NCI-H2196 treated with DMSO at 0.1 percent for 48 hours (cell line): ENCODE data around the gene TTN.

Source experiments
- DNase-seq: peaks from one replicate; lab custom pipeline; 2025; ENCODE audit not compliant: unreplicated experiment; lab: John Stamatoyannopoulos, UW

TTN gene

DNA sequence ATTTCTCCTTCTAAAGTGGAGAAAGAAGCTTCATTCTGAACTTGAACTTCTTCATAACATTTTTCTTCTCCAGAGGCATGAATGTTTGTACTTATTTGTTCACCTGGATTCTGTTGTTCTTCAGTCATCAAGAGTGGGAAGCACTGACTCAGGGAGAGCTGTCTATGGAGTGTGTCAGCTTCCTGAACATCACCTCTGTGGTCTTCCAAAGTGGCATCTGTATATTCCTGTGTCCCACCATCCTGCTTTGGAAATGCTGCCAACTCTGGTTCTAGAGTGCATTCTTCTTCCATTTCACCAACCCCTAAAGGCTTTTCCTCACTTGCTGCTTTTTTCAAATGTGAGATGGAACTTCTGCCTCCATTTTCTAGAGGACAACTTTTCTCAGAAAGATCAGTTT is 59.5 kb downstream of the TTN start:
- DNase-seq = no peak

DNA sequence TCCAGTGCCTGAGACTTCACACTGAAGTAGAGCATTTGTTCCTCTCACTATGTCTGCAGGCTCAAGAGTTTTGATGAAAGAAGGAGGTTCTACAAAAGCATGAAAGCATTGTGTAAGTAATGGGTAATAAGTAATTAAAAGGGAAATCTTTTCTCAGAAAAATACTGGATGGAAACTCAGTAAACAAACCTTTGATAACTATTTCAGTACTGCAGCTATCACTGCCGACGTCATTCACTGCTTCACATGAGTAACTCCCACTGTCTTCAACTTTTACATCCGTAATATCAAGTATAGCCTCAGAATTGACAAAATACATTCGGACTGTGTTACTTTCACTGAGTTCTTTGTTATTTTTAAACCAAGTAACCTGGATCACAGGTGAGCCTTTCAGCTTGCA is 72.7 kb downstream of the TTN start:
- no peak for DNase-seq

DNA sequence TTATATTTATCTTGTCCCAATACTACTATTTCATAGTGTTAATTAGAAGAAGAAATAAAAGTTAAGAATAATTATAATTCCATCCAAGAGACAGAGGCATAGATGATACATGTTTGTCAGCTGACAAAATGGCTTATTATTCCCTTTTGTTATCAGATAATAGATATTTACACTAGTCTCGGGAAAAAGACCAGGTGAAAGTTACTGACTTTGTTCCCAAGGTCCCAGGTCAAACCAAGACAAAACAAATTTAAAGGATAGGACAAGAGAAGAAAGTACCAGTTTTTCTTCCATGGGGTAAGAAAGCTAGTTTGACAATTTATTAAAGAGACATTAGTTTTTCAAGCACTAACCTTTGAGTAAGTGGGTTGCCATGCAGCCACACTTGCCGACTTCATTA is 73.2 kb downstream of the TTN start:
- DNase-seq = no peak

DNA sequence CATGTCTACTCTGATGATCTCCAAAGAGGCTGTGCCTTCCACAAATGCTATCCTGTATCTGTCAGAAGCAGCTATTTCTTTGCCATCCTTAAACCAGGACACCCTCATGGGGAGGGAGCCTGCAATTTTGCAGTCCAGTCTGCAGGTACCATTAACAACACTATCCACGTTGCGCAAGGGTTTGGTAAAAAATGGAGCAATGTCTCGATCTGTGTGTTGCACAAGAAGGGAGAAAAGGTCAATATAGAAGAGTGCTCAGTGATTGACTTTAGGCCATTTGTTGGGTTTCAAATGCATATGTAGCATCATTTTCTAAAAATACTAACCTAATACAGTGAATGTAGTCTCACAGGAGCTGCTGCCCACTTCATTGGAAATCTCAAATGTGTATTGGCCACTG is 74.3 kb downstream of the TTN start:
- no peak for DNase-seq

DNA sequence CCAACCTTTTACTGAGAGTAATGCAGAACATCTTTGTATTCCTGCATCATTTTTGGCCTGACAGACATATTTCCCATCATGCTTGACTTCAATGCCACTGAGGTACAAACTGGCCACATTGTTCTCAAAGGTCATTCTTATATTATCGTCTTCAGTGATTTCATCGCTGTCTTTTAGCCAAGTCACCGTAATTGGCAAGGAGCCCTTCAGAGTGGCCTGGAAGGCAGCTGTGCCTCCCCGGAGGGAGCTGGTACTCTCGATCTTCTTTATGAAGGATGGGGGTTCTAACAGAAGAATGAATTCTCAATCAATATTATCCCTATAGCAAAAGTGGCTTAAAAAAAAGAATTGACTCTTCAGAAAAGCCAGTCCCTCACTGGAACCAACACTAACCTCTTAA is 75.9 kb downstream of the TTN start:
- DNase-seq = no peak

DNA sequence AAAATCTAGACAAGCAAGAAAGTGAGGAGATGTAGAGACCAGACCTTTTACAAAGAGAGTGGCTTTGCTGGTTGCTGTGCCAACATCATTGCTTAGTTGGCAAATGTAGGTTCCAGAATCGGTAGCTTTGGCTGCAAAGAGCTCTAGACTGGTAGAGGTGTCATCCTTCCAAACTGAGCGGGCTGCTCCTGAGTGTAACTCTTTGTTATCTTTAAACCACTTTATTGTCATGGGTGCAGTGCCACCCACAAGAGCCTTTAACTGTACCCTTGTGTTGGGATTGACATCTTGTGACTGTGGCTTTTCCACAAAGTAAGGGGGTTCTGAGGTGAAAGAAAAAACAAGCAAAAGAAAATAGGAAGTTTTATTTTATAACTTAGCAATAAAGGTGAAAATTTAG is 77.2 kb downstream of the TTN start:
- DNase-seq = no peak

DNA sequence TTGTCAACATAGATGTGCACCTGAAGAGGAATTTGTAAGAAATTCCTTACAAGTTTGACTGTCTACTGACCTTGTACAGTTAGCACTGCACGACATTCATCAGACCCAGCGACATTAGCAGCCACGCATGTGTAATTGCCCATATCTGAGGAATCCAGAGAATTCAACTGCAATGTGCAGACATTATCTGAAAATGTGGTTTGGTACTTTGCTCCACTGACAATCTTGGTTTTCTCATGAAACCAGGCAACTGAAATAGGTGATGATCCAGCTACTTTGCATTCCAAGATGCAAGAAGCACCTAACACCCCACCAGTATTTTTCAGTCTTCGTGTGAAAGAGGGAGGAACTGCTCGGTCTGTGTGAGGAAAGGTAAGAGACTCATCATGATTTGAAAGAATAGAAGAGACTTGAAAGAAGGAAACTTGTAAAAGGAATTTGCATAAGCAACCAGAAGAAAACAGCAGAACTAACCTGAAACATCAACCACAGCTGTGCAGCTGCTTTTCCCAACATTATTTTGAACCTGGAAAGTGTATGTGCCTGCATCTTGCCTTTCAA is 83.4 kb downstream of the TTN start:
- DNase-seq = no peak

DNA sequence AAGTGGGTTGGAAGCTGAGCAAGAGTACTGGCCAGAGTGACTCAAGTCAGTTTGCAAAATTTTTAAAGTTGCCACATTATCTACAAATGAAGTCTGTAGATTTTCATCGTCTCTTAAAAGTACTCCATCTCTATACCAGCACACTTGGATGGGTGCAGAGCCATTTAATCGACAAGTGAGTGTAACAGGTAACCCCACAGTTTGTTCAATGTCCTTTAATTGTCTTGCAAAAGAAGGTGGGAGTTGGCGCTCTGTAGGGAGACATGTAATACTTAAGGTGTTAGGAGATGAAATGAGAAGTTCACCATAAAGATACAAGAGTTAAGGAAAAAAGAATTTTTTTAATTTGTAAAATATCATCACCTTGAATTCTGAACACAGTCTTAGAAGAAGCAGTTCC is 84.9 kb downstream of the TTN start:
- no peak for DNase-seq

DNA sequence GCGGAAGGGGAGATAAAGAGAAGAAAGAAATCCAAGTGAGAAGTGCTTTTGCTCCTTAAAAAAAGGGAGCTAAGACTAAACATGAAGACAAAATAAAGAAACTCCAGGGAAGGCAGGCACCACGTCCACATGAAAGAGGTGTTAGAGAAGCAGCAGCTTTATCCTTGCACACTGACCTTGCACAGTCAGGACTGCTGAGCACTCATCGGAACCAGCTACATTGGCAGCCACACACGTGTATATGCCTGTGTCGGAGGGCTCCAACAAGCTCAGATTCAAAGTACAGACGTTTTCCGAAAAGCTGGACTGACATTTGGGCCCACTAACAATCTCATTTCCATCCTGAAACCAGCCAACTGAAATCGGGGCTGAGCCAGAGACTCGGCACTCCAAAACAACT is 88.2 kb downstream of the TTN start:
- DNase-seq = no peak

DNA sequence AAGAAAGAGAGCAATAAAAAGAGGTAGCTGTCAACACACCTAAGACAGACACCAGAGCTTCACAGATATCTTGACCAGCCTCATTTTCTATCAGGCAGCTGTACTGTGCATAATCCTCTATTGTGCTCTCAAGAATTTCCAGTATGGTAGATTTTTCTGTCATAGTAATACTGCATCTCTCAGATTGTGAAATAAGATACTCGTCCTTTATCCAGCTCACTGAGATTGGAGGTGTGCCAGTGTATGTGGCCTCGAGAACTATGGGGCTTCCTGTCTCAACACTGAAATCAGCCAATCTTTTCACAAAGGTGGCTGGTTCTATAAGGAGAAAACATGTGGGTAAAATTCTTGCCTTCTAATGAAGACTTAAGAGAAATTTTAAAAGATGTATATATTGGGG is 88.9 kb downstream of the TTN start:
- no peak for DNase-seq

DNA sequence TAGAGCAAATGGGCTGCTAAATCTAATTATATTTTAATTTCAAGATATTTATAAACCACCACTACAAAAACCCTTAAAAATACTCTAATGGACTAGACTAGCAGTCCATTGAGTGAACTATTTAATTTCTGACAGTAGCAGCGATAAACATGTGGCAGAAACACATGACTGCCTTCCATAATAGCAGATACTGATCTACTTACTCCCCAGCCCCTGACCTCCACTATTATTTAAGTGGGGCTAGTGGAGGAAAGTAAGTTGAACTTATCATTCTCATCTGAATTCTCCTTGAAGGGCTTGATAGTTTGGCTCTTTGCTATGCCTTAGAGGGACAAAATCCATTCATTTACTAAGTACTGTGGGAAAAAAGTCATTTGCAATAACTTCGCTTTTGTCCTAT is 90.8 kb downstream of the TTN start:
- no peak for DNase-seq

DNA sequence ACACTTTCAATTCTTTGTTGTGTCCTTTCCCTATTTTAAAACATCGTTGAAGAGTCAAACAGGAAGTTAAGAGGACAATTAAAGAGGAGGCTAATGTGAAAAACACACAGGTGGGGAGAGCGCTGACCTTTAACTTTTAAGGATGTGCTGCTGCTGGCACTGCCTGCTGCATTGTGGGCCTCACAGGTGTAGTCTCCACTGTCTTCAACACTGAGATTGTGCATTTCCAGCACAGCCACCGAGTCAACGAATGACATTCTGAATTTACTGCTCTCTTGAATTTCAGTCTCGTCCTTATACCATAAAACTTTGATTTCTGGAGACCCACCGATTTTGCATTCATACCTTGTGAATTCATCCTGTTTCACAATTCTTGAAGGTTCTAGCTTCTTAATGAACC is 91.9 kb downstream of the TTN start:
- no peak for DNase-seq

DNA sequence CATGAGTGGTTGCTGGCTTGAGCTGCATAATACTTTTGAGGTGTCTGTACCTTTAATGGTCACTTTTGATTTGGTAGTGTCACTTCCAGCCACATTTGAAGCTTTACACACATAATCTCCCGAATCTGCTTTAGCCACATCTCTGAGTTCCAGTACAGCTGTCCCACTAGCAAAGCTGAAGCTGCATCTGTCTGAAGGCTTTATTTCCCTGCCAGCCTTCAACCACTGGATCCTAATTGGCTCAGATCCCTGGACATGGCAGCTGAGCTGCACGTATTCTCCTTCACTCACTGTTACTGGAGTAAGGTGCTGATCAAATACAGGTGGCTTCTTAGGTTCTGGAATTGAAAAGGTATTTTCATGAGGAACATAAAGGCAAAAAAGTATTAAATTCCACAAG is 99.7 kb downstream of the TTN start:
- no peak for DNase-seq

DNA sequence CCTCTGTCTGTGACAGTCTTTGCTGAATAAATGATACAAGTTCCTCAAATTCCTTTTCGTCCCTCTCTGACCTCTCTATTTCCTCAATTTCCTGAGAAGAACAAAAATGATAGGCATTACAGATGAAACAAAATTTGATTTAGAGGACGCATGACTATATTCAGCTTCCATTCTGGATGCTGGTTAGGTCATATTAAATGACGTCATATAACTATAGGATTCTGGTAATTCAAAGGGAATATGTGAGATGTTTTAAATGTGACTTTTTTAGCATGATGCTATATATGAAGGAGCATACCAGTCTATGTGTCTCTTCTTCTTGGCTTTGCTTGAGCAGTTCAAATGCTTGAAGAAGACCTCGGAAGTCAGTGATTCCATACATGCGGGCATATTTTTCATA is 102.3 kb downstream of the TTN start:
- DNase-seq = no peak

DNA sequence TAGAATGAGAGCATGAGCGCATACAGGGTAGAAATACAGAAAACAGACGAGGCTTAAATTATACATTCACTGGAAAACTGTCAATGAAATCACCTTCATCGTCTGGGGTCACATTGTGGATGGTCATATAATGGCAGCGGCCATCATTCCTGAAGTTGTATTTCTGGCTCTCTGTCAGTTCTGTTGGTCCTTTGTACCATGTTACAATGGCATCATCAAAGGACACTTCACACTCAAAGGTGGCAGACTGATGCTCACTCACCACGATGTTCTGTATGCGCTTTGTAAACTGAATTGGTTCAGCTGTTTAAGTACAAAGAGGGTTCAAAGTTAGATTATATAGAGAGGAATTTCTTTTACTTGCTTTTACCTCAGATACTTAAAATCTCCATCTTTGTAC is 104.9 kb downstream of the TTN start:
- no peak for DNase-seq

DNA sequence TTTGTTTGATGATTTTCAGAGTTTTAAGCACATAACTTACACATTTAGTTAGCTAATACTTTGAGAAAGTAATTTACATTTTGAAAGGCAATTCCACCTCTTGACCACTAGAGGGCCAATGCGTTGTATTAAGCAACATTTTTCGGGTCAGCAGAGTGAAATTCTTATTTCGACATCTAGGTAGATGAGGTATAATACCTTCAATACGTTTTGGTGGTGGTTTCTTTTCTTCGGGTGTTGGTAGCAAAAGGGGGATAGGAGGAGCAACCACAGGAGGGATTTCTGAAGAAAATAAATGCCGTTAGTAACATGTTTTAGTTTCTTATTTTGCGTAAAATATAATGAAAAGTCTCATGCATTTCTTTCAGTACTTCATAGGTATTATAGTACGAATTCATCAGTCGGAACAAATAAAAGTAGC is 106.3 kb downstream of the TTN start:
- no peak for DNase-seq

DNA sequence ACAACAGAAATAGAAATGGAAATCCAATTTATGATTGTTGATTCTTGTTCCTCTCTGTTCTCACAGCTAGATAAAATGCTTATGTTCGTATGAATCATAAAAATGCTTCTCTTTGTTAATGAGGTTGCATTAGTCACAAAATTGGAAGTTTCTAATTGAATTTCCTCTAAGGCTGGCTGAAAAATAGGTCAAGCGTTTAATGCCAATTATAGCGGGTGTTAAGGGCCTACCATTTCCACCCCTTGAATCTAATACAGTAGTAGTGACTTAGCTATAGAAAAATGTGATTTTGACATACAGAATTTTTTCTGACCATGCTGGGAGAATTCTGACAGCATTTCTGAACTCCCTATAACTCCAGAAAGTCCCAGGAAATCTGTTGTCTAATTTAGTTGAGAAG is 107.1 kb downstream of the TTN start:
- DNase-seq = no peak

DNA sequence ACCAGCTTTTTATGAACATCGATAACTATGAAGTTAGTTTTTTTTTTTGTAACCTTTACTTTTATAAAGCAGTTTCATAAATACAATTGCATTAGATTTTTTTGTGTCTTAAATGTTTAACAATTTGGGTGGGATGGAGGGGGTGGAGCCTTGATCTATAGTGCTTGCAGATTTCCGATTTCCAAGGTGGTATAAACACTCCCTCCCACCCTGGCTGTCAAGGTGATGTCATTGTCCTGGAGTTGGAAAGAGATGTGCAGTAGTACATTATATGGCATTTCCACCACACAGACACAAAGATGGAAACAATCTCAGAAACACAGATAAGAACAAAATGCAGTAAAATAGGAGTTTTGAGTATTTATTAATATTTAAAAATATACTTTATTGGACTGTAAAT is 114.4 kb downstream of the TTN start:
- no peak for DNase-seq

DNA sequence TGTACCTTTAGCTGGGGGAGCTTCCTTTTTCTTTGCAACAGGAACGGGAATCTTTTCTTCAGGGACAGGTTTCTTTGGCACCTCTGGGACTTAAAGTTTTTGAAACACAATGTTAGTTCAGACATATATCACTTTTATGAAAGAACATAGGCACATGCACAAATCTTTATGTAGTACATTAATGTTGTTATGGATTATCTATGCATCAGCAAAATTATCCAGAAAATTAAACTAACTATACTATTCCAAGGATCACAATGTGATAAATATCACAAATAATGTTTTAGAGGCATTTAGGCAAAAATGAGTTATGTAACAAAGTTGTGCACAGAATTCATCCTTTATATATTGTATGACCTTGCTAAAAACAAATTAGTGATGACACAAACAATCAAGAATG is 117.4 kb downstream of the TTN start:
- DNase-seq = no peak

DNA sequence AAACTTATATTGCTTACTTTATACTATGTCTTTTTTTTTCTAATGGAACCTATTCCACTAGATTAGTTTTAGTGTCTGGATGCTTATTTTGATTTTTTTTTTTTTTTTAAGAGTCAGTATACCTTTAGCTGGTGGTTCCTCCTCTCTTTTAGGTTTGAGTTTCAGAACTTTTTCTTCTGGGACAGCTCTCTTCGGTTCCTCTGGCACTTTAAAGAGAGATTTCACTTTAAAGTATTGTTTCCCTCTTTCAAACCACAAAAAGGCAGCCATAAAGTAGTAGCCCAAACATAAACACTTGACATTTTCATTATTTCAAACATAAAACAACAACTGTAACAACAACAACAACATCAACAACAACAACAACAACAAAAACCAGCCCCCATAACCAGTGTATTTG is 123.3 kb downstream of the TTN start:
- DNase-seq = no peak

DNA sequence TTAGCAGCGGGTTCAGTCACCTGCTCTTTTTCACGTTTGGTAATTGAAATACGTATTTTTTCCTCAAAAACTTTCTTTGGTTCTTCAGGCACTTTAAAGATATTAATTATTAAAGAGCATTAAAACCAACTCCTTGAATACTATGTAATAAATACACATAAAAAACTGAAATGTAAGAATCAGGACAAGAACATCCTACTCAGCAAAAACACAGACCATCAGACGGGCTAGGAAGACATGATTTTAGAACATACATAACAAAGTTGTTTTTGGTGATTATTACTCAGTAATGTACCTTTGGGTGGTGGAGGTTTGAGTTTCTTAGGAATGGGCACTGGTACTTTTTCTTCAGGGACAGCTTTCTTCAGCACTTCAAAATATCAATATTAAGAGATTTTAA is 126.1 kb downstream of the TTN start:
- no peak for DNase-seq

DNA sequence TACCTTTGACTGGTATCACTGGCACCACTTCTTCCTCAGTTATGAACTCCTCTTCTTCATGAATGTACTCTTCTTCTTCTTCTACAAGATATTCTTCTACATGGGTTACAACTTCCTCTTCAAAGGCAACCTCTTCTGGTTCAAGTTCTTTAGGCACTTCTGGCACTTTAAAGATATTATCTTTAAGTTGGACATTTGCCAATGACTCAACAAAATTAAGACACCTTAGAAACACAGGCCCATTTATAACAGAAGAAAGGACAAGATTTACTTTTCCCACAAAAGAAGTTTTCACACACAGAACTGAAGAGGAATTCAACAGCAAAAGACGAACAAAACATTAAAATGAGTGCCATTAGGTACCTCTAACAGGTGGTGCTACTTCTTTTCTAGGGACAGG is 127.3 kb downstream of the TTN start:
- no peak for DNase-seq

DNA sequence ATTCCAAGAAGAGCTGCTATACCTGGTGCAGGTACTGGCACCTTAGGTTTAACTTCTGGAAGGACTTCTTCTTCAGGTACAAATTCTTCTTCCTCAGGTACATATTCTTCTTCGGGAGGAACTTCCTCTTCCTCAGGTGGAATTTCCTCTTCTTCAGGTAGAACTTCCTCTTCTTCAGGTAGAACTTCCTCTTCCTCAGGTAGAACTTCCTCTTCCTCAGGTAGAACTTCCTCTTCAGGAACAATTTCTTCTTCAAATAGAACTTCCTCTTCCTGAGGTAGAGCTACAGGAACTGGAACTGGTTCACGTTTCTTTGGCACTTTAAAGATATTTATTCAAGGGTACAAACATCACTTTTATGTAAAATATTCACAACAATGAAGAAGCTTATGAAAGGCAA is 129.6 kb downstream of the TTN start:
- no peak for DNase-seq

DNA sequence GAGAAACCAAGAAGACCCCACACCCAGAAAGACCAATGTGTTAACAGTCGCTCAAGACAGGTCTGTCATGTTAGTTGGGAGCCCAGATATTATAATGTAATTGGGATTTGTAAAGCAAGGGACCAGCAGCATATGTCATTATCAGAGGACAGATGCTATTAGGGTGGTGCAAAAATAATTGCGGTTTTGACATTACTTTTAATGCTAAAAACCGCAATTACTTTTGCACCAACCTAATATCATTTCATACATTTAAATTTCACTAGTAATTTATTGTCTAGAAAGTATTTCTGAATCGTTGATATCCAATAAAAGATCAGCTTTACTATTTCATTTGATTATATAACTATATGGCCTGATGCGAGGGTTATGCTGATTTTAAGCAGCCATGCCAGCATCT is 131.2 kb downstream of the TTN start:
- no peak for DNase-seq
